ENCODE data around the gene PP2D1. TPM values are rescaled to one million over a fixed set of nuclear protein-coding genes. Genes with fewer than 3 reads are reported as not detected.
A peak's percentile ranks its signal among the peaks of the same experiment; 100 is the strongest.

Gene PP2D1
- total RNA-seq, 1 experiment from 2014 or later = not detected

DNA sequence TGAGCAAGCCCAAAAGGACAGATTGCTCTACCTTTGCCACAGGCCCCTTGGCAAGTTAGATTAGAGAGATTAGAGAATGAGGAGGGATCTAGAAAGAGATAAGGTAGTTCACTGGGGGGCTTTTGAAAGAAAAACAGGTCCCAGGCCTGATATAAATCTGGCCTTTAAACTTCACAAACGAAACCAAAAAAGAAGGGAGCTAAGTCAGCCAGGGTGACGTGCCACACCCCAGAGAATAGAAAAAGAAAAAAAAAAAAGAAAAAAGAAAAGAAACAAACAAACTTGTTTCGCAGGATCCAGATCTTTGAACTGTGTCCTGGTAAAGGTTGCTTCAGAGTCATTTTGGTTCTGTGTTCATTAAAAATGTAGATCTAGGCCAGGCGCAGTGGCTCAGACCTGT is 31.8 kb upstream of the PP2D1 start:
- H4K20me1 ChIP-seq (ENCODE audit: low read length) = no peaks in the 10 kb centered on the region
- 0 out of 2 replicates have a peak overlapping the region, but pooled peaks have one; percentile 4 for H3K4me2 ChIP-seq (ENCODE audit: low read length)

DNA sequence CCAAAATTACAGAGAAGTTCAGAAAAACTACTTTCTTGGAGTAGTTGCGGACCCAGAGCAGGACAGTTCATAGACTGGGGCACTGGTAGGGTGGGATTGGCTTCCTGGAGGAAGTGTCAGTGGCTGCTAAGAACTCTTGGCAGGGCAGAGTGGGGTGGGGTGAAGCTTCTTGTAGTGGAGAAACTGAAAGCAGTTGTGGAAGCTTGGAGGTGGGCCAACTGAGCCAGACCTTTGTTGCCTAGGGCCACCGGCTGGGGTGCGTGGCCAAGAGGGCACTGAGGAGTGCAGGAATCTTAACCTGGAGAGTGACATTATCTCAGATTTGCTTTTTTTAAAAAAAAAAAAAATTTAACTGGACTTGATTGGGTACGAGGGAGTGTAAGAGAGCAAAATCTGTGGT is 31.3 kb upstream of the PP2D1 start:
- H3K4me3 ChIP-seq (ENCODE audit: low read length) = no peak overlapping the region
- no peaks in the 10 kb centered on the region for H3K36me3 ChIP-seq (ENCODE audit: low read depth, low read length)
- ChIA-PET CTCF (no interaction called here), POLR2A (ENCODE audit: unreplicated experiment) (no interaction called here)
- no peak overlapping the region for H3K9ac ChIP-seq (ENCODE audit: low read length)
- intact Hi-C loops (cut with micrococcal nuclease) = loop anchor here (5.0 kb wide), 1 partner anchor 71 kb away; no protein-coding TSS in a partner anchor
- H3K9me2 ChIP-seq (replicated peaks; ENCODE audit: low read length) = no peaks in the 10 kb centered on the region
- H3K79me2 ChIP-seq (ENCODE audit: low read length) = no peaks in the 10 kb centered on the region
- DNase-seq (no peak), ATAC-seq (no peak)
- peaks cover 23% of the 10 kb centered on the region; the same call in 1 of the 2 replicates for H3K4me1 ChIP-seq (ENCODE audit: insufficient read depth, low read length)
- no peak for TF ChIP-seq EZH2phosphoT487 (IDR thresholded peaks at IDR 0.05; ENCODE audit: borderline replicate concordance, low read length)
- TF ChIP-seq CTCF (conservative IDR thresholded peaks at IDR 0.05; ENCODE audit: low read depth, low read length) = no peak
- no peak for TF ChIP-seq EZH2 (IDR thresholded peaks at IDR 0.05; ENCODE audit: low read length, unreplicated experiment)
- 0 out of 2 replicates have a peak overlapping the region, but pooled peaks have one; percentile 4 for H3K4me2 ChIP-seq (ENCODE audit: low read length)
- no peaks in the 10 kb centered on the region for H4K20me1 ChIP-seq (ENCODE audit: low read length)
- no peaks in the 10 kb centered on the region for H3K9me3 ChIP-seq (ENCODE audit: low read length)
- no TSS peak for BruUV-seq (replicated peaks)
- no peaks in the 10 kb centered on the region for H3F3A ChIP-seq (ENCODE audit: low read length, unreplicated experiment)
- H2AFZ ChIP-seq (ENCODE audit: low read length) = no peak overlapping the region
- H3K27ac ChIP-seq (ENCODE audit: low read length) = no peak overlapping the region
- no peaks in the 10 kb centered on the region for H3K27me3 ChIP-seq (ENCODE audit: low read length)

More for the DNA sequence above, 31.8 kb upstream of the PP2D1 start:
- H3F3A ChIP-seq (ENCODE audit: low read length, unreplicated experiment) = no peaks in the 10 kb centered on the region
- no peaks in the 10 kb centered on the region for H3K36me3 ChIP-seq (ENCODE audit: low read depth, low read length)
- no peak overlapping the region for H2AFZ ChIP-seq (ENCODE audit: low read length)
- no TSS peak for BruUV-seq (replicated peaks)
- intact Hi-C loops (cut with micrococcal nuclease) = loop anchor here (5.0 kb wide), 1 partner anchor 72 kb away; no protein-coding TSS in a partner anchor
- TF ChIP-seq EZH2 (IDR thresholded peaks at IDR 0.05; ENCODE audit: low read length, unreplicated experiment) = no peak
- no peak for TF ChIP-seq EZH2phosphoT487 (IDR thresholded peaks at IDR 0.05; ENCODE audit: borderline replicate concordance, low read length)
- TF ChIP-seq CTCF (conservative IDR thresholded peaks at IDR 0.05; ENCODE audit: low read depth, low read length) = no peak
- ChIA-PET CTCF (no interaction called here), POLR2A (ENCODE audit: unreplicated experiment) (no interaction called here)
- no peaks in the 10 kb centered on the region for H3K79me2 ChIP-seq (ENCODE audit: low read length)
- H3K9me3 ChIP-seq (ENCODE audit: low read length) = no peaks in the 10 kb centered on the region
- peaks cover 19% of the 10 kb centered on the region; the same call in 1 of the 2 replicates for H3K4me1 ChIP-seq (ENCODE audit: insufficient read depth, low read length)
- H3K27me3 ChIP-seq (ENCODE audit: low read length) = no peaks in the 10 kb centered on the region
- no peak overlapping the region for H3K4me3 ChIP-seq (ENCODE audit: low read length)
- H3K9ac ChIP-seq (ENCODE audit: low read length) = no peak overlapping the region
- ATAC-seq = no peak
- H3K9me2 ChIP-seq (replicated peaks; ENCODE audit: low read length) = no peaks in the 10 kb centered on the region
- no peak for DNase-seq
- no peak overlapping the region for H3K27ac ChIP-seq (ENCODE audit: low read length)

GRCh38 chr3:20042331-20042730 is 30.3 kb upstream of the PP2D1 start:
- POLR2A ChIA-PET (ENCODE audit: unreplicated experiment) = no interaction called here
- Histone ChIP-seq H3K27me3 (ENCODE audit: low read length) (no peaks in the 10 kb centered on the region), H3K4me1 (ENCODE audit: insufficient read depth, low read length) (peaks cover 25% of the 10 kb centered on the region; the same call in 1 of the 2 replicates), H3K9me3 (ENCODE audit: low read length) (no peaks in the 10 kb centered on the region), H3K79me2 (ENCODE audit: low read length) (no peaks in the 10 kb centered on the region), H3K36me3 (ENCODE audit: low read depth, low read length) (no peaks in the 10 kb centered on the region), H2AFZ (ENCODE audit: low read length) (no peak overlapping the region), H3K4me2 (ENCODE audit: low read length) (no peak overlapping the region; the same call in 1 of the 2 replicates), H3K9ac (ENCODE audit: low read length) (no peak overlapping the region), H3K4me3 (ENCODE audit: low read length) (no peak overlapping the region), H3K9me2 (replicated peaks; ENCODE audit: low read length) (no peaks in the 10 kb centered on the region), H3F3A (ENCODE audit: low read length, unreplicated experiment) (no peaks in the 10 kb centered on the region), H4K20me1 (ENCODE audit: low read length) (no peaks in the 10 kb centered on the region), H3K27ac (ENCODE audit: low read length) (no peak overlapping the region)
- ATAC-seq (no peak), DNase-seq (no peak)
- TF ChIP-seq CTCF (conservative IDR thresholded peaks at IDR 0.05; ENCODE audit: low read depth, low read length) = no peak
- TF ChIP-seq EZH2 (IDR thresholded peaks at IDR 0.05; ENCODE audit: low read length, unreplicated experiment) = no peak
- no peak for TF ChIP-seq EZH2phosphoT487 (IDR thresholded peaks at IDR 0.05; ENCODE audit: borderline replicate concordance, low read length)
- intact Hi-C loops (cut with micrococcal nuclease) = loop anchor here (5.0 kb wide), 1 partner anchor 70 kb away; no protein-coding TSS in a partner anchor
- BruUV-seq (replicated peaks) = no TSS peak
- CTCF ChIA-PET = no interaction called here

All from PC-3 (cell line).